SK-N-SH treated with all-trans-retinoic acid at 6 μM for 48 hours (cell line): Measurements from ENCODE around the gene SIM2.

Experiments used
- ATAC-seq: fragments of 200-7000 bp; cut with Tn5 transposase; 3 replicates; pipeline ENCODE4 v1.9.1; 2020; ENCODE audit warnings: mild to moderate bottlenecking, moderate library complexity
- ARNTL ChIP-seq: fragments of 450-650 bp; formaldehyde crosslinking; IDR thresholded peaks from 2 replicates; pipeline ENCODE4 v1.5.0; 2020; ENCODE audit warnings: low read depth, mild to moderate bottlenecking, moderate library complexity, borderline replicate concordance
- BACH2 ChIP-seq: fragments of 250-450 bp; sonication (Bioruptor Pico); IDR thresholded peaks from 2 replicates; pipeline ENCODE4 v1.9.0; 2021; ENCODE audit warnings: mild to moderate bottlenecking, borderline replicate concordance
- CSDC2 ChIP-seq: fragments of 250-450 bp; sonication (Bioruptor Pico); IDR thresholded peaks from 2 replicates; pipeline ENCODE4 v1.5.0; 2020; ENCODE audit warnings: mild to moderate bottlenecking, moderate library complexity
- GLIS3 ChIP-seq: fragments of 250-450 bp; sonication (Bioruptor Pico); IDR thresholded peaks from 2 replicates; pipeline ENCODE4 v1.5.0; 2020; ENCODE audit warnings: mild to moderate bottlenecking, moderate library complexity
- ISL1 ChIP-seq: fragments of 250-450 bp; sonication (Bioruptor Pico); IDR thresholded peaks from 2 replicates; pipeline ENCODE4 v2.1.2; 2022; ENCODE audit warnings: mild to moderate bottlenecking, moderate library complexity
- OSR1 ChIP-seq: fragments of 250-450 bp; sonication (Bioruptor Pico); IDR thresholded peaks from 2 replicates; pipeline ENCODE4 v1.8.0; 2022; ENCODE audit warnings: moderate library complexity, mild to moderate bottlenecking, inconsistent platforms
- PPARA ChIP-seq: fragments of 250-450 bp; sonication (Bioruptor Pico); IDR thresholded peaks from 2 replicates; pipeline ENCODE4 v1.5.0; 2020; ENCODE audit warnings: mild to moderate bottlenecking, borderline replicate concordance
- RARB ChIP-seq: fragments of 250-450 bp; sonication (Bioruptor Pico); IDR thresholded peaks from 2 replicates; pipeline ENCODE4 v1.8.0; 2021; ENCODE audit warnings: mild to moderate bottlenecking, moderate library complexity
- SNAI2 ChIP-seq: fragments of 250-450 bp; sonication (Bioruptor Pico); IDR thresholded peaks from 2 replicates; pipeline ENCODE4 v1.5.0; 2020; ENCODE audit warnings: mild to moderate bottlenecking, moderate library complexity
- TCF4 ChIP-seq: fragments of 250-450 bp; sonication (Bioruptor Pico); IDR thresholded peaks from 2 replicates; pipeline ENCODE4 v1.8.0; 2021; ENCODE audit warnings: mild to moderate bottlenecking, moderate library complexity, borderline replicate concordance
- TOX ChIP-seq: fragments of 250-450 bp; sonication (Bioruptor Pico); IDR thresholded peaks from 2 replicates; pipeline ENCODE4 v1.8.0; 2021; ENCODE audit warnings: mild to moderate bottlenecking, moderate library complexity, borderline replicate concordance
- TSHZ2 ChIP-seq: fragments of 250-450 bp; sonication (Bioruptor Pico); IDR thresholded peaks from 2 replicates; pipeline ENCODE4 v1.5.0; 2020; ENCODE audit warnings: mild to moderate bottlenecking, moderate library complexity
- ZC3H10 ChIP-seq: fragments of 250-450 bp; sonication (Bioruptor Pico); IDR thresholded peaks from 2 replicates; pipeline ENCODE4 v1.5.1; 2021; ENCODE audit warnings: mild to moderate bottlenecking, moderate library complexity
- ZFP3 ChIP-seq: fragments of 250-450 bp; sonication (Bioruptor Pico); IDR thresholded peaks from 2 replicates; pipeline ENCODE4 v1.5.0; 2020; ENCODE audit warnings: mild to moderate bottlenecking, moderate library complexity
- ZFP30 ChIP-seq: fragments of 450-650 bp; formaldehyde crosslinking; IDR thresholded peaks from 2 replicates; pipeline ENCODE4 v1.5.0; 2022; ENCODE audit warnings: mild to moderate bottlenecking, moderate library complexity
- ZNF565 ChIP-seq: fragments of 450-650 bp; formaldehyde crosslinking; conservative IDR thresholded peaks from 2 replicates; pipeline ENCODE4 v1.5.0; 2020; ENCODE audit warnings: low read depth, mild to moderate bottlenecking, moderate library complexity
- ZNF70 ChIP-seq: fragments of 450-650 bp; formaldehyde crosslinking; IDR thresholded peaks from 2 replicates; pipeline ENCODE4 v1.5.0; 2020; ENCODE audit warnings: mild to moderate bottlenecking, moderate library complexity
- ZNF8 ChIP-seq: fragments of 450-650 bp; formaldehyde crosslinking; IDR thresholded peaks from 2 replicates; pipeline ENCODE4 v1.5.0; 2020; ENCODE audit warnings: mild to moderate bottlenecking, moderate library complexity
- TF ChIP-seq, protein P1 (sequence below): fragments of 250-450 bp; sonication (Bioruptor Pico); IDR thresholded peaks from 2 replicates; pipeline ENCODE4 v1.8.0; 2021; ENCODE audit warnings: low read depth, mild to moderate bottlenecking, moderate library complexity, borderline replicate concordance
- TF ChIP-seq, protein P2 (sequence below): fragments of 250-450 bp; sonication (Bioruptor Pico); IDR thresholded peaks from 2 replicates; pipeline ENCODE4 v1.5.1; 2020; ENCODE audit warnings: low read depth, mild to moderate bottlenecking, moderate library complexity
- TF ChIP-seq, protein P3 (sequence below): fragments of 250-450 bp; sonication (Bioruptor Pico); IDR thresholded peaks from 2 replicates; pipeline ENCODE4 v1.8.0; 2020; ENCODE audit warnings: mild to moderate bottlenecking, moderate library complexity, borderline replicate concordance

The SIM2 gene

GRCh38 chr21:36708286-36709029 lies 9.5 kb downstream of the SIM2 start:
- ATAC-seq = no peak
- TF ChIP-seq GLIS3 (CRISPR knock-in tag) = no peak
- no peak for TF ChIP-seq ISL1 (CRISPR knock-in tag)
- TF ChIP-seq OSR1 = no peak
- no peak for TF ChIP-seq CSDC2 (CRISPR knock-in tag)
- TF ChIP-seq, protein P1, sequence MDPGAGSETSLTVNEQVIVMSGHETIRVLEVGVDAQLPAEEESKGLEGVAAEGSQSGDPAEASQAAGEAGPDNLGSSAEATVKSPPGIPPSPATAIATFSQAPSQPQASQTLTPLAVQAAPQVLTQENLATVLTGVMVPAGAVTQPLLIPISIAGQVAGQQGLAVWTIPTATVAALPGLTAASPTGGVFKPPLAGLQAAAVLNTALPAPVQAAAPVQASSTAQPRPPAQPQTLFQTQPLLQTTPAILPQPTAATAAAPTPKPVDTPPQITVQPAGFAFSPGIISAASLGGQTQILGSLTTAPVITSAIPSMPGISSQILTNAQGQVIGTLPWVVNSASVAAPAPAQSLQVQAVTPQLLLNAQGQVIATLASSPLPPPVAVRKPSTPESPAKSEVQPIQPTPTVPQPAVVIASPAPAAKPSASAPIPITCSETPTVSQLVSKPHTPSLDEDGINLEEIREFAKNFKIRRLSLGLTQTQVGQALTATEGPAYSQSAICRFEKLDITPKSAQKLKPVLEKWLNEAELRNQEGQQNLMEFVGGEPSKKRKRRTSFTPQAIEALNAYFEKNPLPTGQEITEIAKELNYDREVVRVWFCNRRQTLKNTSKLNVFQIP = no peak
- TF ChIP-seq SNAI2 (CRISPR knock-in tag) = no peak
- TF ChIP-seq, protein P2, sequence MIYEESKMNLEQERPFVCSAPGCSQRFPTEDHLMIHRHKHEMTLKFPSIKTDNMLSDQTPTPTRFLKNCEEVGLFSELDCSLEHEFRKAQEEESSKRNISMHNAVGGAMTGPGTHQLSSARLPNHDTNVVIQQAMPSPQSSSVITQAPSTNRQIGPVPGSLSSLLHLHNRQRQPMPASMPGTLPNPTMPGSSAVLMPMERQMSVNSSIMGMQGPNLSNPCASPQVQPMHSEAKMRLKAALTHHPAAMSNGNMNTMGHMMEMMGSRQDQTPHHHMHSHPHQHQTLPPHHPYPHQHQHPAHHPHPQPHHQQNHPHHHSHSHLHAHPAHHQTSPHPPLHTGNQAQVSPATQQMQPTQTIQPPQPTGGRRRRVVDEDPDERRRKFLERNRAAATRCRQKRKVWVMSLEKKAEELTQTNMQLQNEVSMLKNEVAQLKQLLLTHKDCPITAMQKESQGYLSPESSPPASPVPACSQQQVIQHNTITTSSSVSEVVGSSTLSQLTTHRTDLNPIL (CRISPR knock-in tag) = no peak
- no peak for TF ChIP-seq ZFP30 (CRISPR knock-in tag)
- no peak for TF ChIP-seq ARNTL (CRISPR knock-in tag)
- no peak for TF ChIP-seq RARB (CRISPR knock-in tag)
- no peak for TF ChIP-seq ZFP3 (CRISPR knock-in tag)
- TF ChIP-seq ZNF565 (CRISPR knock-in tag) = no peak
- TF ChIP-seq, protein P3, sequence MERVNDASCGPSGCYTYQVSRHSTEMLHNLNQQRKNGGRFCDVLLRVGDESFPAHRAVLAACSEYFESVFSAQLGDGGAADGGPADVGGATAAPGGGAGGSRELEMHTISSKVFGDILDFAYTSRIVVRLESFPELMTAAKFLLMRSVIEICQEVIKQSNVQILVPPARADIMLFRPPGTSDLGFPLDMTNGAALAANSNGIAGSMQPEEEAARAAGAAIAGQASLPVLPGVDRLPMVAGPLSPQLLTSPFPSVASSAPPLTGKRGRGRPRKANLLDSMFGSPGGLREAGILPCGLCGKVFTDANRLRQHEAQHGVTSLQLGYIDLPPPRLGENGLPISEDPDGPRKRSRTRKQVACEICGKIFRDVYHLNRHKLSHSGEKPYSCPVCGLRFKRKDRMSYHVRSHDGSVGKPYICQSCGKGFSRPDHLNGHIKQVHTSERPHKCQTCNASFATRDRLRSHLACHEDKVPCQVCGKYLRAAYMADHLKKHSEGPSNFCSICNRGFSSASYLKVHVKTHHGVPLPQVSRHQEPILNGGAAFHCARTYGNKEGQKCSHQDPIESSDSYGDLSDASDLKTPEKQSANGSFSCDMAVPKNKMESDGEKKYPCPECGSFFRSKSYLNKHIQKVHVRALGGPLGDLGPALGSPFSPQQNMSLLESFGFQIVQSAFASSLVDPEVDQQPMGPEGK = no peak
- no peak for TF ChIP-seq BACH2 (CRISPR knock-in tag)
- no peak for TF ChIP-seq ZNF70 (CRISPR knock-in tag)

GRCh38 chr21:36709030-36709867 lies 10.3 kb downstream of the SIM2 start:
- TF ChIP-seq TSHZ2 (CRISPR knock-in tag) = no peak
- TF ChIP-seq ZFP30 (CRISPR knock-in tag) = no peak
- no peak for TF ChIP-seq SNAI2 (CRISPR knock-in tag)
- TF ChIP-seq ZNF565 (CRISPR knock-in tag) = no peak
- no peak for TF ChIP-seq PPARA (CRISPR knock-in tag)
- no peak for ATAC-seq

DNA sequence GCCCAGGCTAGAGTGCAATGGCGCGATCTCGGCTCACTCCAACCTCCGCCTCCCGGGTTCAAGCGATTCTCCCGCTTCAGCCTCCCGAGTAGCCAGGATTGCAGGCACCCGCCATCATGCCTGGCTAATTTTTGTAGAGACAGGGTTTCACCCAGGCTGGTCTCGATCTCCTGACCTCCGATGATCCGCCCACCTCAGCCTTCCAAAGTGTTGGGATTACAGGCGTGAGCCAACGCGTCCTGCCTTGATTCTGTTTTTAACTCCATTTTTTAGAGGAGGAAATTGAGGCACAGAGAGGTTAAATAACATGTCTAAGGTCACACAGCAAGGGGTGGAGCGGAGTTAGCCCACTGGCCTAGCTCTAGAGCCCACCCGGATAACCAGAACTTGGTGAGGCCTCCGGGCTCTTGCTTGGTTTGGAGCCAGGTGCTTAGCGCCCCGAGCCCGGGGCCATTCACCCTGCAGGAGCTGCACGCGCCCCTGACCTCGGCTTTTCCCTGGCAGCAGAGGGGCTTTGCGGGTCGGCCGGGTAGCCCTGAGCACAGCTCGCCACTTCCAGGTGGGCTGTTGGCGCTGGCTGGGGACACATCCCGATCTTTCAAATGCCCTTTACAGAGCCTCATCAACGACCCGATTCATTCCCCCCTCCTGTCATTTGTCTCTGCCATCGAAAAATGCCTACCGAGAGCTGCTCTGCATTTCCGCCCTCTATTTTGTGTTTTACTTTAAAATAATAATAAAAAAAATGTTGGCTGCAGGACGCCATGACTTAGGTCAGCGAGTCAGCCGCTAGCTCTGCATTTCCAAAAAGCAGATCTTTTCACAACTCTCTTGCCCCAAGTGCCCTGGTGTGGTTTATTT lies 11.2 kb downstream of the SIM2 start:
- no peak for ATAC-seq
- TF ChIP-seq TOX (CRISPR knock-in tag) = no peak
- TF ChIP-seq, protein P2 (CRISPR knock-in tag) = no peak
- TF ChIP-seq, protein P3 = no peak
- TF ChIP-seq TCF4 (CRISPR knock-in tag) = no peak
- no peak for TF ChIP-seq ZNF8 (CRISPR knock-in tag)
- no peak for TF ChIP-seq TSHZ2 (CRISPR knock-in tag)
- no peak for TF ChIP-seq ZC3H10 (CRISPR knock-in tag)
- no peak for TF ChIP-seq ZNF70 (CRISPR knock-in tag)
- TF ChIP-seq ZFP3 (CRISPR knock-in tag) = no peak
